SK-N-SH (cell line): ENCODE measurements around the gene SV2C.

Experiments
- CHD2 ChIP-seq: fragments of 150-350 bp; IDR thresholded peaks from 2 replicates; pipeline ENCODE4 v1.6.1; 2018; ENCODE audit warnings: low read length; ENCODE audit not compliant: partially characterized antibody
- CTCF ChIP-seq: fragments of 200-600 bp; sonication (generic); IDR thresholded peaks from 2 replicates; pipeline ENCODE4 v1.6.1; 2017; ENCODE audit warnings: antibody characterized with exemption, mild to moderate bottlenecking, moderate library complexity
- GABPA ChIP-seq: IDR thresholded peaks from 2 replicates; pipeline ENCODE4 v1.4.0; 2012; ENCODE audit warnings: low read depth, mild to moderate bottlenecking
- JUND ChIP-seq: IDR thresholded peaks from 2 replicates; pipeline ENCODE4 v1.4.0; 2012
- RAD21 ChIP-seq: IDR thresholded peaks from 2 replicates; pipeline ENCODE4 v1.6.1; 2012; ENCODE audit warnings: mild to moderate bottlenecking, low read length
- TAF1 ChIP-seq: IDR thresholded peaks from 2 replicates; pipeline ENCODE4 v1.6.1; 2012; ENCODE audit warnings: low read depth, mild to moderate bottlenecking, low read length, moderate library complexity, borderline replicate concordance
- TF ChIP-seq, protein P1 (sequence below): IDR thresholded peaks from 2 replicates; pipeline ENCODE4 v1.4.0; 2012; ENCODE audit warnings: low read depth

- TF ChIP-seq CTCF, result no peak
- TF ChIP-seq JUND, result no peak
- no peak for TF ChIP-seq GABPA
- TF ChIP-seq, protein P1, sequence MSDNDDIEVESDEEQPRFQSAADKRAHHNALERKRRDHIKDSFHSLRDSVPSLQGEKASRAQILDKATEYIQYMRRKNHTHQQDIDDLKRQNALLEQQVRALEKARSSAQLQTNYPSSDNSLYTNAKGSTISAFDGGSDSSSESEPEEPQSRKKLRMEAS, result no peak
- no peak for TF ChIP-seq CHD2
- no peak for TF ChIP-seq RAD21
- no peak for TF ChIP-seq TAF1
These were observed 138.1 kb downstream of the SV2C start for GRCh38 chr5:76221311-76221710.
